Liver (tissue), 9 donors: ENCODE data around the gene CCDC167. TPM values are rescaled to one million over a fixed set of nuclear protein-coding genes. Genes with fewer than 3 reads are reported as not detected.

ENCODE experiments used
- DNase-seq: peaks from one replicate; pipeline ENCODE4 v3.0.0-alpha.2; 2017; ENCODE audit warnings: low spot score
- H3K27ac ChIP-seq, 2 donors: one replicate each; pipeline ENCODE4 v1.7.0; 2013; ENCODE audit warnings: inconsistent platforms in 2 of 2, low read length in 2 of 2, control low read depth in 1 of 2, low read depth in 1 of 2, mild to moderate bottlenecking in 1 of 2
- H3K27me3 ChIP-seq, 4 donors: one replicate each; pipeline versions ENCODE4 v1.6.1 to v1.7.0; 2013; ENCODE audit warnings: low read length in 3 of 4, inconsistent platforms in 1 of 4, mild to moderate bottlenecking in 1 of 4, moderate library complexity in 1 of 4; ENCODE audit not compliant: control insufficient read depth in 4 of 4, insufficient read depth in 4 of 4
- H3K36me3 ChIP-seq, 4 donors: one replicate each; pipeline versions ENCODE4 v1.6.1 to v1.7.0; 2013; ENCODE audit warnings: low read length in 3 of 4, mild to moderate bottlenecking in 3 of 4, low read depth in 1 of 4, moderate library complexity in 1 of 4; ENCODE audit not compliant: control insufficient read depth in 4 of 4, insufficient read depth in 3 of 4
- H3K4me1 ChIP-seq, 4 donors: one replicate each; pipeline versions ENCODE4 v1.6.1 to v1.7.0; 2013; ENCODE audit warnings: low read length in 3 of 4, mild to moderate bottlenecking in 3 of 4, moderate library complexity in 1 of 4; ENCODE audit not compliant: control insufficient read depth in 4 of 4, insufficient read depth in 4 of 4
- H3K4me3 ChIP-seq, 3 donors: one replicate each; pipeline versions ENCODE4 v1.6.1 to v1.7.0; 2013; ENCODE audit warnings: low read length in 3 of 3, control low read depth in 1 of 3, low read depth in 1 of 3, mild to moderate bottlenecking in 1 of 3
- H3K9ac ChIP-seq, 2 donors: one replicate each; pipeline ENCODE4 v1.7.0; 2013; ENCODE audit warnings: low read length in 2 of 2, mild to moderate bottlenecking in 2 of 2, moderate library complexity in 2 of 2, control low read depth in 1 of 2, low read depth in 1 of 2
- H3K9me3 ChIP-seq, 4 donors: one replicate each; pipeline versions ENCODE4 v1.6.1 to v1.7.0; 2013; ENCODE audit warnings: low read length in 3 of 4; ENCODE audit not compliant: control insufficient read depth in 4 of 4
- ATF3 ChIP-seq: IDR thresholded peaks from 2 replicates; pipeline ENCODE4 v1.6.1; 2016; ENCODE audit warnings: antibody characterized with exemption
- CTCF ChIP-seq: fragments of 150-350 bp; IDR thresholded peaks from 2 replicates; pipeline ENCODE4 v1.5.1; 2017; ENCODE audit warnings: improper control_type of control experiment, low read depth, low read length; ENCODE audit not compliant: missing input control
- EGR1 ChIP-seq, 2 donors: IDR thresholded peaks; 2 replicates each; pipeline ENCODE4 v1.6.1; 2016 to 2018; ENCODE audit warnings: antibody characterized with exemption in 2 of 2, low read depth in 2 of 2
- FOXA1 ChIP-seq: IDR thresholded peaks from 2 replicates; pipeline ENCODE4 v1.6.1; 2016; ENCODE audit warnings: antibody characterized with exemption
- FOXA2 ChIP-seq: IDR thresholded peaks from 2 replicates; pipeline ENCODE4 v1.6.1; 2016; ENCODE audit warnings: antibody characterized with exemption
- GABPA ChIP-seq, 2 donors: IDR thresholded peaks in 1 of 2; conservative IDR thresholded peaks in 1 of 2; 2 replicates each; pipeline ENCODE4 v1.6.1; 2016; ENCODE audit warnings: antibody characterized with exemption in 2 of 2, mild to moderate bottlenecking in 1 of 2, moderate library complexity in 1 of 2
- HNF4A ChIP-seq, 2 donors: conservative IDR thresholded peaks; 2 replicates each; pipeline ENCODE4 v1.6.1; 2016; ENCODE audit warnings: antibody characterized with exemption in 2 of 2, mild to moderate bottlenecking in 2 of 2
- HNF4G ChIP-seq: IDR thresholded peaks from 2 replicates; pipeline ENCODE4 v1.6.1; 2016; ENCODE audit warnings: antibody characterized with exemption
- MAX ChIP-seq: IDR thresholded peaks from 2 replicates; pipeline ENCODE4 v1.6.1; 2016; ENCODE audit warnings: antibody characterized with exemption
- NR2F2 ChIP-seq: IDR thresholded peaks from 2 replicates; pipeline ENCODE4 v1.6.1; 2016; ENCODE audit warnings: antibody characterized with exemption
- RAD21 ChIP-seq, 2 donors: IDR thresholded peaks; 2 replicates each; pipeline ENCODE4 v1.6.1; 2016; ENCODE audit warnings: antibody characterized with exemption in 2 of 2, mild to moderate bottlenecking in 2 of 2
- REST ChIP-seq: IDR thresholded peaks from 2 replicates; pipeline ENCODE4 v1.6.1; 2016; ENCODE audit warnings: antibody characterized with exemption, mild to moderate bottlenecking
- RXRA ChIP-seq, 2 donors: IDR thresholded peaks; 2 replicates each; pipeline ENCODE4 v1.6.1; 2017 to 2018; ENCODE audit warnings: antibody characterized with exemption in 2 of 2, mild to moderate bottlenecking in 1 of 2
- SP1 ChIP-seq: IDR thresholded peaks from 2 replicates; pipeline ENCODE4 v1.6.1; 2018; ENCODE audit warnings: antibody characterized with exemption, mild to moderate bottlenecking
- TAF1 ChIP-seq: conservative IDR thresholded peaks from 2 replicates; pipeline ENCODE4 v1.6.1; 2016; ENCODE audit warnings: antibody characterized with exemption, mild to moderate bottlenecking
- ZBTB33 ChIP-seq: IDR thresholded peaks from 2 replicates; pipeline ENCODE4 v1.6.1; 2016; ENCODE audit warnings: antibody characterized with exemption
- WGBS: extraction: QIAGEN DNeasy Blood & Tissue Kit; methylation state at CpG from one replicate; pipeline ENCODE4 v1.1.7; 2013; 5-methylcytosine and 5-hydroxymethylcytosine counted together
- polyA plus RNA-seq, 2 donors: library from polyadenylated mRNA; stranded (reverse) in 1 of 2; unstranded in 1 of 2; fragments of 200-250 nt in 1 of 2; fragments of >200 nt in 1 of 2; fragmentation: Nextera tagmentation in 1 of 2; extraction: Ambion mirVana in 1 of 2; gene quantifications; one replicate each; pipeline versions ENCODE4 v1.2.1 to v1.2.3, GENCODE V29; 2013 to 2015
- total RNA-seq, 2 donors: library from RNA; depleted of rRNA; stranded (reverse); fragments of >200 nt; gene quantifications; one replicate each; pipeline ENCODE4 v1.2.3, GENCODE V29; 2014
- donor health status: healthy.
- donor health status: healthy.
- donor health status: healthy.
- donor health status: healthy.
- donor health status: healthy.

Gene CCDC167
- total and polyA plus RNA-seq, 4 donors = 14.1 to 54.8 (median 42.7) TPM

- TF ChIP-seq FOXA2 (no peak), ATF3 (no peak), RAD21 (IDR thresholded peaks at IDR 0.05) (no peak)
- Histone ChIP-seq H3K27me3 (no peaks in the 10 kb centered on the region), H3K4me1 (peaks cover 0 to 5% (median 0%) of the 10 kb centered on the region in 4 donors), H3K36me3 (peaks cover 8 to 68% (median 40%) of the 10 kb centered on the region in 4 donors), H3K27ac (no peak overlapping the region), H3K9me3 (no peaks in the 10 kb centered on the region), H3K4me3 (no peak overlapping the region), H3K9ac (no peak overlapping the region)
- DNase-seq = no peak
- 95% methylated on average over 6 of the region's 6 CpGs for WGBS
These were observed 43.6 kb downstream of the CCDC167 start for GRCh38 chr6:37456126-37456525.

- Histone ChIP-seq H3K9me3 (no peaks in the 10 kb centered on the region), H3K36me3 (peaks cover 4 to 66% (median 36%) of the 10 kb centered on the region in 4 donors), H3K4me3 (no peak overlapping the region), H3K9ac (no peak overlapping the region), H3K27ac (no peak overlapping the region), H3K4me1 (peaks cover 0 to 5% (median 0%) of the 10 kb centered on the region in 4 donors), H3K27me3 (no peaks in the 10 kb centered on the region)
- WGBS = 93% methylated on average over 8 of the region's 8 CpGs
- peak; percentile 34 for DNase-seq
- TF ChIP-seq TAF1 (no peak), ZBTB33 (no peak), FOXA1 (no peak), GABPA (IDR thresholded peaks at IDR 0.05 in 1 of 2, conservative IDR thresholded peaks at IDR 0.05 in 1 of 2) (no peak), REST (no peak), NR2F2 (no peak), ATF3 (no peak), HNF4A (conservative IDR thresholded peaks at IDR 0.05) (no peak), FOXA2 (no peak)
These were observed 45.1 kb downstream of the CCDC167 start for GRCh38 chr6:37454420-37455140.

- H3K9ac ChIP-seq = no peak overlapping the region
- H3K4me3 ChIP-seq = no peak overlapping the region
- H3K9me3 ChIP-seq = no peaks in the 10 kb centered on the region
- DNase-seq = no peak
- H3K27ac ChIP-seq = peak overlapping the region in 1 of 2 donors; percentile 16
- no peaks in the 10 kb centered on the region for H3K27me3 ChIP-seq
- WGBS = 49% methylated on average over 3 of the region's 3 CpGs
- H3K4me1 ChIP-seq = peaks cover 0 to 5% (median 0%) of the 10 kb centered on the region in 4 donors
- peaks cover 8 to 65% (median 31%) of the 10 kb centered on the region in 4 donors for H3K36me3 ChIP-seq
- TF ChIP-seq ZBTB33 (no peak), HNF4G (no peak), FOXA2 (no peak), SP1 (peak; percentile 10), EGR1 (IDR thresholded peaks at IDR 0.05; ENCODE audit: low read depth in 2 of 2) (no peak), FOXA1 (no peak), RXRA (IDR thresholded peaks at IDR 0.05) (no peak), CTCF (no peak), NR2F2 (no peak), TAF1 (no peak), MAX (no peak), GABPA (IDR thresholded peaks at IDR 0.05 in 1 of 2, conservative IDR thresholded peaks at IDR 0.05 in 1 of 2) (no peak), HNF4A (conservative IDR thresholded peaks at IDR 0.05) (peak; percentile 39 to 54)
These were observed 47.2 kb downstream of the CCDC167 start for GRCh38 chr6:37452522-37452921.
